Right lobe of liver (tissue), 4 donors: ENCODE data around the gene DEFB113.

Source experiments
- POLR2A ChIP-seq: fragments of 450-650 bp; IDR thresholded peaks from one replicate; pipeline ENCODE4 v1.6.1; 2017; ENCODE audit warnings: antibody characterized with exemption, mild to moderate bottlenecking
- TF ChIP-seq, protein P1 (sequence below), 4 donors: fragments of 200-600 bp in 3 of 4; fragments of 450-650 bp in 1 of 4; IDR thresholded peaks; one replicate each; pipeline versions ENCODE4 v1.5.1 to v1.8.0; 2016 to 2022; ENCODE audit warnings: antibody characterized with exemption in 4 of 4, mild to moderate bottlenecking in 2 of 4
- donor health status: DM: no; HTN: no; CAD: no.
- donor health status: DM: no; HTN: no; CAD: no.
- donor health status: DM: no; HTN: yes; CAD: no.

DNA sequence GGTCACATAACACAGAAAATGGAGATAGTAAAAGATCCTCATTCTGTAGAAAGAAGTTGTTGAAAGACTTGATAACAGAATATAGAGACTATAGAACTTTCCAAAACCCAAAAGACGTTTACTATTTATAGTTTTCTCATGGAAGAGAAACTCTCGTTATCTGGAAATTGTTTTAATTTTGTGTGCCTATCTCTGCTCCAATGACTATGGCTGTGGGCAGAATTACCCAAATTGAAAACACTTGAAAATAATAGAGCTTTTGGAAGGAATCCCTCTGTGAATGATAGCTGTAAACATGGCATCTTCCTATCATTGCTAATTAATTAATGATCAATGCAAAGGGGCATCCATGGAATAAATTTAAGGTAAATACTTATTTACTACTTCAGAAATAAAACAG, 5.4 kb downstream of the DEFB113 start, which contains the start of gene DEFB114:
- TF ChIP-seq, protein P1, sequence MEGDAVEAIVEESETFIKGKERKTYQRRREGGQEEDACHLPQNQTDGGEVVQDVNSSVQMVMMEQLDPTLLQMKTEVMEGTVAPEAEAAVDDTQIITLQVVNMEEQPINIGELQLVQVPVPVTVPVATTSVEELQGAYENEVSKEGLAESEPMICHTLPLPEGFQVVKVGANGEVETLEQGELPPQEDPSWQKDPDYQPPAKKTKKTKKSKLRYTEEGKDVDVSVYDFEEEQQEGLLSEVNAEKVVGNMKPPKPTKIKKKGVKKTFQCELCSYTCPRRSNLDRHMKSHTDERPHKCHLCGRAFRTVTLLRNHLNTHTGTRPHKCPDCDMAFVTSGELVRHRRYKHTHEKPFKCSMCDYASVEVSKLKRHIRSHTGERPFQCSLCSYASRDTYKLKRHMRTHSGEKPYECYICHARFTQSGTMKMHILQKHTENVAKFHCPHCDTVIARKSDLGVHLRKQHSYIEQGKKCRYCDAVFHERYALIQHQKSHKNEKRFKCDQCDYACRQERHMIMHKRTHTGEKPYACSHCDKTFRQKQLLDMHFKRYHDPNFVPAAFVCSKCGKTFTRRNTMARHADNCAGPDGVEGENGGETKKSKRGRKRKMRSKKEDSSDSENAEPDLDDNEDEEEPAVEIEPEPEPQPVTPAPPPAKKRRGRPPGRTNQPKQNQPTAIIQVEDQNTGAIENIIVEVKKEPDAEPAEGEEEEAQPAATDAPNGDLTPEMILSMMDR (IDR thresholded peaks at IDR 0.05) = no peak
- no peak for TF ChIP-seq POLR2A
